GM18507 (cell line): Measurements from ENCODE around the gene CEP104.
"Not testable (repeated sequence)": the region's sequence is repeated elsewhere in the genome, so short reads cannot be mapped to it uniquely, and the experiment has no call there.

Experiments used
- DNase-seq: peaks from one replicate; pipeline ENCODE4 v3.0.0; 2011; ENCODE audit warnings: low read depth; ENCODE audit not compliant: insufficient read length; ENCODE audit errors: extremely low spot score
- FAIRE-seq: peaks from 2 replicates; lab custom pipeline; 2011; peaks lifted over from hg19 to GRCh38; lab: Jason Lieb, UNC

CEP104 gene

DNA sequence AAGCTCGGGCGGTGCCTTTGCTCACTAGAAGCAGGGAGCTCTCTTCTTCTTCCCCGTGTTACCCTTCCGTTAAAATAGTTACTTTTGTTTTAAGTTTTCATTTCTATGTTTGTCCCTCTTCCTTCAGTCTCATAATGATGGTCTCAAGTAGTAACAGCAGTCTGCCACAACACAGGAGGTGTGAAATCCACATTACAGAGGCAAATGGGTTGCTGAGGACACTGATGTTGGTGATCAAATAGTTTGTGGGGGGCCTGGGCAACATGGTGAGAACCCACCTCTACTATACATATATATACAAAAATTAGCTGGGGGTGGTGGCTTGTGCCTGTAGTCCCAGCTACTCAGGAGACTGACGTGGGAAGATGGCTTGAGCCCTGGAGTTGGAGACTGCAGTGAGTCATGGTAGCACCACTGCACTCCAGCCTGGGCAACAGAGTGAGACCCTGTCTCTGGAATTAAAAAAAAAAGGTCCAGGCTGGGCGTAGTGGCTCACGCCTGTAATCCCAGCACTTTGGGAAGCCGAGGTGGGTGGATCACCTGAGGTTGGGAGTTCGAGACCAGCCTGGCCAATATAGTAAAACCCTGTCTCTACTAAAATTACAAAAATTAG is 46.8 kb downstream of the CEP104 start:
- FAIRE-seq, DNase-seq: not testable (repeated sequence)

DNA sequence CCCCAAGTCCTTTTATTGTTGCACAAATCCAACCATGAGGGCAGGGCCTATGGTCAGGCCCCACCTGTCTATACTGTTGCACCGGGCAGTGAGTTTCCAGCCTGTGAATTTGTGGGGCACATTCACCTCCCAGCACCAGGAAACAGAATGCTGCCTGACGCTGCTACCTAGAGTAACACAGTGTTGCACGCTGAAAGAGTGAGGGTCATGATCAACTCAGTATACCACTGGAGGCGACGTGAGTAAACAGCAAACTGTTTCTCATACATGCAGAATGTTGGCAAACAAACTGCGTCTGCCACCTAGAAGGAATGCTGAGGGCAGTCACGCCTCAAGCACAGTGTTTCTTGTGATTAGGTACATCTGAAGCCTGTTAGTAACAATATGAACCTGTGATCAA is 47.3 kb downstream of the CEP104 start:
- DNase-seq (no peak), FAIRE-seq (no peak)

DNA sequence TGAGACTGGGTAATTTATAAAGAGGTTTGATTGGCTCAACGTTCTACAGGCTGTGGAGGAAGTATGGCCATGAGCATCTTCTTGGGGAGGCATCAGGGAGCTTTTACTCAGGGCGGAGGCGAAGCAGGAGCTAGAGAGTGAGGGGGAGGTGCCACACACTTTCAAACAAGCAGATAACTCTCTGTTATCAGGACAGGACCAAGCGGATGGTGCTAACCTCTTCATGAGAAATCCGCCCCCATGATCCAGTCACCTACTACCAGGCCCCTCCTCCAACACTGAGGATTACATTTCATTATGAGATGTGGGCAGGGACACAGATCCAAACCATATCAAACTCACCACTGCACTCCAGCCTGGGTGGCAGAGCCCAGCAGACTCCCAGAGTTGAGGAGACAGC is 49.2 kb downstream of the CEP104 start:
- DNase-seq = no peak
- no peak for FAIRE-seq

DNA sequence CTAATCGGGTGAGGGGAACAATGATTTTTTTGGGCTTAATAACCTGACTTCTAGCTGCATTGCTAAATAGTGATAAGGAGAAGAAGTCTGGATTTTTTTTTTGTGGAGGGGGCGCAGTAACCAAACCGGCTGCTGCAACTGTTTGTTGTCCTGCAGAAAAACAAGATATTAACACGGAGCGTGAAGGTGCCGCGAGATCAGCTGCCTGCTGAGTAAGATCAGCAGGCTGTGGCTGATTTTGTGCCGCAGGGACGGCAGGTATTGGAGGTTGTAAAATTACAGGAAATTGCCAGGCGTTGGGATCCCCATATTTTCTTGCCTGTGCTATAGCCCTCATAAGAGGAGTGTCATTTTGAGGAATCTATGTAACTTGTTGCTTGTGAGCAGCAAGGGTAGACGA is 52.0 kb downstream of the CEP104 start:
- DNase-seq (no peak), FAIRE-seq (no peak)

DNA sequence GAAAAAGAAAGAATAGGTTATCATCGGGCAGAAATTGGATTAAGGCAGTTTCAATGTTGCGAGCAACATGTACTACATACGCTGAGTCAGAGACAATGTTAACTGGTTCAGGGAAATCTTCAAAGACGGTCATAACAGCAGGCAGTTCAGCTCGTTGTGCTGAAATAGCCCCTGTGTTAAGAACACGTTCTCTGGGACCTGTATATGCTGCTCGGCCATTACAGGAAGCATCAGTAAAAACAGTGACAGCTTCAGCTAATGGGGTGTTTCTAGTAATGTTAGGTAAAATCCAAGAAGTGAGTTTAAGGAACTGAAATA is 52.4 kb downstream of the CEP104 start:
- not testable (repeated sequence) for DNase-seq
- FAIRE-seq = peak; percentile 18

DNA sequence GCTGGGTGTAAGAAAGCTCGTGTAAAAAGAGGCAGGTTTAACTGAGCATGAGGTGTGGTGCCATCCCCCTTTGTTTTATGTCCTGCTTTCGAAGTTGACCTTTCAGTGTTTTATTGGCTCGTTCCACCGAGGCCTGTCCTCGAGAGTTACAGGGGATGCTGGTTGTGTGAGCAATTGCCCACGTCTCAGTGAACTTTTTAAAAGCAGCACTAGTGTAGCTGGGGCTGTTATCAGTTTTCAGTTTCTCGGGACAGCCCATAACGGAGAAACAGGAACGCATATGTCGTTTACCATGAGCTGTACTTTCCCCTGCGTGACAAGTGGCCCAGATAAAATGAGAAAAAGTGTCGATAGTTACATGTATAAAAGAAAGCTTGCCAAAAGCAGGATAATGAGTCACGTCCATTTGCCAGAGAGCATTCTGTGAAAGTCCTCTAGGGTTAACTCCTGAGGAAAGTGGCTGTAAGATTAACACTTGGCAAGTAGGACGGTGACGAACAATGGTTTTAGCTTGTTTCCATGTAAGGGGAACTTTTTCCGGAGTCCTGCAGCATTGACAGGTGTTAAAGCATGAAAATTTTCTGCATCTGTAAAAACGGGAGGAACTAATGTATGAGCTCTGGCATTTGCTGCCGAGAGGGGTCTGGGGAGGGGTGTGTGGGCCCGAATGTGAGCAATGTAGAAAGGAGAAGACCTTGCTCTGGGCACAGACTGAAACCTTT is 52.9 kb downstream of the CEP104 start:
- FAIRE-seq = no peak

DNA sequence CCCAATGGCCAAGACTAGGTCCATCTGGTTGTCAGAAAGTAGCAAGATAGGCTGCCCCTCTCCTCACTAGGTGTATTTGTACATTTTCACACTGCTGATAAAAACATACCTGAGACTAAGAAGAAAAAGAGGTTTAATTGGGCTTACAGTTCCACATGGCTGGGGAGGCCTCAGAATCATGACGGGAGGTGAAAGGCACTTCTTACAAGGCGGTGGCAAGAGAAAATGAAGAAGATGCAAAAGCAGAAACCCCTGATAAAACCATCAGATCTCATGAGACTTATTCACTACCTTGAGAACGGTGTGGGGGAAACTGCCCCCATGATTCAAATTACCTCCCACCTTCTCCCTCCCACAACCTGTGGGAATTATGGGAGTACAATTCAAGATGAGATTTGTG is 56.2 kb downstream of the CEP104 start:
- not testable (repeated sequence) for DNase-seq, FAIRE-seq

More for the DNA sequence above, 52.9 kb downstream of the CEP104 start:
- DNase-seq = no peak

DNA sequence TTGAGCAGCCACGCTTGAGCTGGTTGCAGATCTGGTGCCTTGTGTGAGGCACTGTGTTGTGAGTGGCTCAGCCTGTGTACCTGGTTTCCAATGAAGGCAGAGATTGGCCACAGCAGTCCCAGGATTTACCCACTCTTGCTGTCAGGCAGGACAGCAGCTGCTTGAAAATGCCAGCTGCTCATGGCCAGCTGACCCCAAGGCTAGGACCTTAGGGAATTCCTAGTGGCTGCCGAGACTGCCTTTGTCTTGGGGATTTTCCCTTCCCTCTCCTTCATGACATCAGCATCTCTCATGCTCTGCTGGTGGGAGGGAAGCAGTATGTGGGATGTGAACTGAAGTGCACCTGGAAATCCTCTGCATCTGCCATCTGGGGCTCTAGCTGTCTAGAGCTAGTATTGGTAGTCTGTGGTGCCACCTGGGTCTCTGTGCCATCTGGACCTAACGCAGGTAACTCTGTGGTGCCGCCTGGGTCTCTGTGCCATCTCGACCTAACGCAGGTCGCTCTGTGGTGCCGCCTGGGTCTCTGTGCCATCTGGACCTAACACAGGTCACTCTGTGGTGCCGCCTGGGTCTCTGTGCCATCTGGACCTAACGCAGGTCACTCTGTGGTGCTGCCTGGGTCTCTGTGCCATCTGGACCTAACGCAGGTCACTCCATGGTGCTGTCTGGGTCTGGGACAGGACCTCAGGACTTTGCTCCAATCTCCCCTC is 56.9 kb downstream of the CEP104 start:
- FAIRE-seq (no peak), DNase-seq (no peak)

DNA sequence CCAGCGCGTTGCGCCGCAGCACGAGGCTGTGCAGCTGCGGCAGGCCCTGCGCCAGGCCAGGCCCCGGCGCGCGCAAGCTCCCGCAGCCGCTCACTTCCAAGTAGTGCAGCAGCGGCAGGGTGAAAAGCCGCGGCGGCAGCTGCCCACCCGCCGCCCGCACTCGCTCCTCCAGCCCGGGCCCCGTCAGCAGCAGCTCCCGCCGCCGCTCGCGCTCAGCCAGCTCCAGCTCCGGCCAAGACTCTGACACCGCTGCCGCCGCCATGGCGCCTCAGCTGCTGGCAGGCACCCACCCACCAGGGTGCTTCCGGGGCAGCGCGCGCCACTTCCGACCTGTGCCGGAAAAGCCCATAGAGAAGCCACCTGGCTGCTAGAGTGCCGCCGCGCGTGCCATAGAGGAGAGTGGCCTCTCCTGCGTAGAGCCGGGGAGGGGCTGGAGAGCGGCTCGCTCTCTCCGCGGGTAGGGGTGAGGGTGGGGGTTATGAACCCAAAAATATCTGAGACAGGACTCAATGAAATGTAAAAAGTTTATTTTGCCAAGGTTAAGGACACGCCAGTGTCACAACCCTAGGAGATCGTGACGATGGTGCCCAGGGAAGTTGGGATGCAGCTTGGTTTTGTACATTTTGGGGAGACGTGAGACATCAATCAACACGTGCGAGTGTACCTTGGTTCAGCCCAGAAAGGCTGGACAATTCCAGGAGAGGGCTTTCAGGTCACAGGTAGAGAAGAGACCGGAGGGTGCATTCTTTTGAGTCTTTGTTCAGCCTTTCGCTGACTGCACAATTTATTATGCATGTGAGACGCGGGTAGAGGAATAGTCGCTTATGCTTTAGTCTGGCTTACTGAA is 60.6 kb downstream of the CEP104 start, which contains the start of gene LRRC47:
Gene LRRC47 (minus strand): TSS at position 284 of the 847 bp plus-strand sequence. CDS start 22 bp downstream, at position 262.
- FAIRE-seq = peak; percentile 93
- peak; percentile 96 for DNase-seq

DNA sequence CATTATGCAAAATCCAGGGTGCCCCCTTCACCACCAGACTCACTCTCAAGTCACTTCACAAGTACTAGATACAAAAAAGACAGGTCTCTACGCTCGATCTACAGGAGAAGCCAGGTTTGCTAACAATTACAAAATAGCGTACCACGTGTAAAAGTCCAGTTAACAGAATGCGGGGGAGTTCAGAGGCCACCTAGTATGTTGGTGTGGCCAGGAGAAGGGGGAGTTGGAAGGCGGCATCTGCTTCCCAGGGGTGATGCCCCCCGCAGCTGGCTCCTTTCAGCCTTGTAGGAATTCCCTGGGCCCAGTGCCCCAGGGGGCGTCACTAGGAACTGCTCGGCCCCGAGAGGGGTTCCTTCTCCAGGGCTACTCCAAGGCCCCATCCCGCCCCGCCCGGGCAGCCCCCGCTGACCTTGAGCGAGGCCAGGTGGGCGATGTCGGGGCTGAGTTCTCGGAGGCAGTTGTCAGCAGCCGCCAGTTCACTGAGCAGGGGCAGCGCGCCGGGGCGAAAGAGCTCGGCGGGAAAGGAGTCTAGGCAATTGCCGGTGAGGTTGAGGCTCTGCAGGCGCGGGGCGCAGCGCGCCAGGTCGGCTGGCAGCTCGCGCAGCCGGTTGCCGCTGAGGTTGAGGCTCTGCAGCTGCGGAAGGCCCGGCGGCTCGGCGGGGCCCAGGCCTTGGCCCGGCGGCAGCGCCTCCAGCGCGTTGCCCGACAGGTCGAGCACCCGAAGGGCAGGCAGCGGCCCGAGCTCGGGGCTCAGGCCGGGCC is 61.4 kb downstream of the CEP104 start:
- no peak for FAIRE-seq

DNA sequence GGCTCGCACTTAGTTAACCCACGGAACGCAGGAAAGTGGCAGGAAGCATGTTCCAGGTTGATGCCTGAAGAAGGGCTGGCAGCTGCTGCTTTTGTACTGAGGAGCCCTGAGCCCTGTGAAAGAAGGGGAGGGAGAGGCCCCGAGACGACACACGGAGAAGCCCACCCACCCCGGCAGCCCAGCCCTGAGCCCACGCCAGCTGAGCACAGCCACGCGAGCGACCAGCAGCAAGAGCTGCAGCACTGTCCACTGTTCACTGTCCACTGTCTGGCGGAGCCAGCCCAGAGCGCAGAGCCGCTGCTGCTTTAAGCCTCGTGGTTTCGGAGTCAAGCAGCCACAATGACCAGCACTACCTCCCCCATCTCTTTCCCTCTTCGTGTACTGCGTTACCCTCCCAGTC is 66.1 kb downstream of the CEP104 start:
- FAIRE-seq (no peak), DNase-seq (no peak)

More for the DNA sequence above, 61.4 kb downstream of the CEP104 start:
- DNase-seq = no peak

DNA sequence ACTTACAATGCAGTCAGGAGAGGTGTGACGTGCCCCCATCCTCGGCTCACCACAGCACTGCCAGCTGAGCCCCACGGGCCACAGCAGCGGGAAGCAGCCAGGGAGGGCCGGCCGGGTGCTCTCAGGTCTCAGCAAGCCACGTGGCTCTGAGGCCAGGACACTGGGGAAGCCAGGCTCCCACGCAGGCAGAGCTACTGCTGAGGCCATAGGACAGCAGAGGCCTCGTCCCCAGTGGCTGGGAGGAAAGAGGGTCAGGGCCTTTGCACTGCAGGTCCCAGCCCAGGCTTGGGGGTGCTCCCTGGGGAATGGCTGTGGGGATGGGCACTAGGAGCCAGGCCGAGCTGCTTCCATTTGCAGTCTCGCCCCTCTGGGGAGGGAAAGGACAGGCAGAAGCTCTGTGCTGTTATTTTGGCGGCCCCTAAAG is 66.5 kb downstream of the CEP104 start:
- FAIRE-seq (no peak), DNase-seq (no peak)

DNA sequence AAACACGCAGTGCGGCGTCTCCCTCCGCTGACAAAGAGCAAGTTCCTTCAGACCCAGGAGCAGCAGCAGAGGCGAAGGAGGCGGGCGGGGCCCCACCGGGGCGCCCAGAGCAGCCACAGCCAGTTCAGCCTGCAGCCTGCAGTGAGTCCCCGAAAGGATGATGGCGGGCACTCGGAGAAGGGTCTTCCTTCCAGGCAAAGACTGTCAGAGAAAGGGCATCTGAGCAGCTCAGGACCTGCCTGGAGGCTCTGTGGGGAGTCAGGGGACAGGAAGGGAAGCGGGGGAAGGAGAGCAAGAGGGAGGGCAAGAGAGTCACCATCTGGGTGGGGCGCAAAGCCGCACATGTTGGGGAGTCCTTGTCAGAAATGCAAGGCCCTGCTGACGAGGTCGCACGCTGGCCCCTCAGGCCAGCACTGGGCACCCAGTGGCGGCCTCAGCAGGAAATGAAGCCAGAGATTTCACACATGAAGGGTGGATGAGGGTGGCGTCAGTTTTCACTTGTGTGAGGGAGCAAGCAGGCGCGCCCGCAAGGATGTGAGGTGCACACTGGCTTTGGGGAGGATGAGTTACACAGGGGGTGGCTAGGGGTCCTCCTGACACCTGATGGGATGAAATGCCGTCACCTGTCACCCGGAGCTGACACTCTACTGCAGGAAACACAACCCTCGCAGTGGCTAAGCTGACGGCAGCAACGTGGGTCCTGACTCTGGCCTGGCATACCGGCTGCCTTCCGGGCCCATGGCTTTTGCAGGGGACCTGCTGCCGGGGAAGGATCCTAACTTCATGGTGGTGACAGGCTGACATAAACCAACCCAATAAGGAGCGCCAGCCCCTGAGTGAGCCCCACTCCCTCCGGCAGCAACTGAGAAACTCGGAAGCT is 67.3 kb downstream of the CEP104 start:
- FAIRE-seq = no peak
- DNase-seq = no peak

DNA sequence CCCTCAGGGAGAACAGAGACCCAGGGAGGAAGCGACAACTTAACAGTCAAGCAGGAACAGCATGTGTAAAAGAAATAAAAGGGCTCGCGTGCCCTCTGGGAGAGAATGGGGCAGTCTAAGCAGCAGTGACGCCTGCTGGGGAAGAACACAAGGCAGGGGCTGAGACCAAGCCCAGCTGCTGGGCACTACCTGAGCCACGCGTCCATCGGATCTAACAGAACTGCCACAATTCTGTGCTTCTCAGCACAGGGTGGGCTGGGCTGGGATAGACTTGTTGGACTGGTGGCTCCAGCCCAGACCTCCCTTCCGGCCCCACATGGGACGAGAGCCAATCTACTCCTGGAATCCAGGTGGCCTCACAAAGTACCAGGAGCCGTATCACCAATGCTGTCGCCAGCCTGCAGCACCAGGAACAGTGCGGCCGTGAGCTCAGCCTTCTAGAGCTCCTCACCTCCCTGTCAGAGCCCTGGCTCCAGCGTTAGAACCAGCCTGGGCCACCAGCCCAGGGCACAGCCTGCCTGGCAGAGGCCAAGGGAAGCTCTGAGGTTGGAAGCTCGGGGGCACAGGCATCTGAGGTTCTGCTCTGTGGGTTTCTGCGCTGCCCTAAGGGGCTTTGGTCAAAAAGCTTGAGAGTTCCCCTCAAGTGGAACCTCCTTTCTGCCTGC is 68.1 kb downstream of the CEP104 start:
- FAIRE-seq = no peak

DNA sequence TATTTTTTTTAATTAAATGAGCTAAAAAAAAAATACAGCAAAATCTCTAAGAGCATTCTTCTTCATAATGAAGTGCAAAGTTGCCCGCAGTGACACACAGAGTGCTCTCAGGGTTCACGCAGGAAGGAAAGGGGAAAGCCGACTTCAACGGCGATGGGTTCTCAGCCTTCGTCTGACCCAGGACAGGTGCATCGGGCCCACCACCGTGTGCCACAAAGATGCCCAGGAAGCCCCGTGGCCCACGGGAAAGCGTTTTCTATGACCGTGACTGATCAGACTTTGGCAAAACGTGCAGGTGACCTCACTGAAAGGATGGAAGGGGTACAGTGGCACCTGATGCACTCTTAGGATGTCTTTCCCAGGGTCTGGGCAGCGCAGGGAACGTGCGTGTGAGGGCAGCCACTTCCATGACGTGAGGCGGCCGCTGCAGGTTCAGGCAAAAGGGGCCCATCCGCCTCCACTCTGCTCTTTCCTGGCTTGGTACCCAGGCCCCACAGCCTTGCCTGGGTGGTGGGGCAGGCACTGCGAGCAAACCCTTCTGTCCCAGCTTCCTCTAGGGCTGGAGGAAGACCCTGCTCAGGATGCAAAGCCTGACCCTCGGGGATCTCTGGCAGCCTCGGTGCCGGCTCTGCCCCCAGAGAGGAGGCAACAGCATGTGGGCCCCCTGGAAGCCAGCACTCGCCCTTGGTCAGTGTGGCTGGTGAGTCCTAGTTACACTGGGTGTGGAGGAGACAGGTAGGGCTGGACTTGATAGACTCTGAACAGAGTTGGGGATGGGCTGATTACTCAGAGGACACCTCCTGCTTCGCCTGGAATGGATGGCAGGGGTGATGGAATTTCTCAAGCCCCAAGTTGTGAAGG is 69.0 kb downstream of the CEP104 start:
- FAIRE-seq = no peak

More for the DNA sequence above, 68.1 kb downstream of the CEP104 start:
- DNase-seq = no peak

DNA sequence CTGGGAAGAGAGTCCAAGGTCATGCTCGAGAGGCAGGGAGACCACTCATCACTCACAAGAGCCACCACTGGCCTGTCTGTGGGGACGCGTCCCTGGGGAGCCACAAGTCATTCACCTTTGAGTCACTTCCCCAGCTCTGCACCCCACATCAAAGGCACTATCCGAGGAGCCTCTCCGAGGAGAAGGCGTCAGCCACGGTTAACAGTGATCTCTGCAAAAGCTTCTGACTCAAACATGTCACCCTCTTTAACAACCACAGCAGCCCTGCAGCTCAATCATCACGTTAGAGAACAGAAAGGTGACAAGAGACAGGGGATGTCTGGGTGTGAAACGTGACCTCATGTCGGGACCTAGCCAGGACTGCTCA is 69.7 kb downstream of the CEP104 start:
- DNase-seq (no peak), FAIRE-seq (no peak)

More for the DNA sequence above, 69.0 kb downstream of the CEP104 start:
- DNase-seq = no peak
